GM12878 (cell line): ENCODE measurements around the gene PTPRN2. TPM values are rescaled to one million over a fixed set of nuclear protein-coding genes. Genes with fewer than 3 reads are reported as not detected.

Experiments
- ATAC-seq: fragments of 200-7000 bp; cut with Tn5 transposase; 3 replicates; pipeline ENCODE4 v1.9.1; 2020; ENCODE audit warnings: mild to moderate bottlenecking, moderate library complexity
- BruUV-seq: library from RNA; stranded (reverse); fragments of 400-500 nt; replicated peaks from 2 replicates; lab custom pipeline; 2021; lab: Mats Ljungman, UMichigan
- CTCF ChIA-PET: fragments of 300-600 bp; sonication (Branson Sonifier 250); formaldehyde crosslinking; extraction: SDS; loops from one replicate; lab custom pipeline; 2021; ENCODE audit warnings: inconsistent platforms; lab: Yijun Ruan, JAX
- POLR2A ChIA-PET: fragments of 350-600 bp; formaldehyde crosslinking; extraction: SDS; loops from one replicate; lab custom pipeline; 2021; ENCODE audit warnings: inconsistent platforms; lab: Charles Lee
- RAD21 ChIA-PET: fragments of 300-600 bp; sonication (Branson Sonifier 250); formaldehyde crosslinking; loops from one replicate; lab custom pipeline; 2023; ENCODE audit warnings: antibody characterized with exemption; ENCODE audit not compliant: unreplicated experiment; lab: Charles Lee
- SMC1A ChIA-PET: fragments of 300-600 bp; sonication (Branson Sonifier 250); formaldehyde crosslinking; loops from one replicate; lab custom pipeline; 2023; ENCODE audit not compliant: unreplicated experiment, uncharacterized antibody; lab: Charles Lee
- DNase-seq: peaks from one replicate; pipeline ENCODE4 v3.0.0-alpha.2; 2011; ENCODE audit warnings: low read depth, low spot score
- FAIRE-seq: peaks from 3 replicates; lab custom pipeline; 2011; peaks lifted over from hg19 to GRCh38; lab: Jason Lieb, UNC
- H2AFZ ChIP-seq: 2 replicates; pipeline ENCODE4 v1.6.0; 2011; ENCODE audit warnings: low read depth, low read length, control low read depth; ENCODE audit not compliant: control insufficient read depth
- H3K27ac ChIP-seq: 2 replicates; pipeline ENCODE4 v1.5.1; 2011; ENCODE audit warnings: control low read depth; ENCODE audit not compliant: control insufficient read depth, insufficient read depth
- H3K27me3 ChIP-seq, 2 experiments: replicated peaks in 1 of 2; 2 replicates each; pipeline versions ENCODE4 v1.6.0 to v1.6.1; 2011; ENCODE audit warnings: low read length in 1 of 2; ENCODE audit not compliant: control insufficient read depth in 2 of 2, insufficient read depth in 2 of 2
- H3K36me3 ChIP-seq, 2 experiments: 2 replicates each; pipeline ENCODE4 v1.5.1; 2011; ENCODE audit warnings: low read length in 1 of 2; ENCODE audit not compliant: control insufficient read depth in 2 of 2, insufficient read depth in 2 of 2
- H3K4me1 ChIP-seq: 2 replicates; pipeline ENCODE4 v1.6.1; 2011; ENCODE audit warnings: mild to moderate bottlenecking, low read length, moderate library complexity, mixed read lengths; ENCODE audit not compliant: control insufficient read depth, insufficient read depth
- H3K4me2 ChIP-seq: 2 replicates; pipeline ENCODE4 v1.6.0; 2011; ENCODE audit warnings: control low read depth; ENCODE audit not compliant: control insufficient read depth, insufficient read depth
- H3K4me3 ChIP-seq: fragments of 200-600 bp; sonication (generic); 2 replicates; pipeline ENCODE4 v1.5.1; 2016
- H3K79me2 ChIP-seq: 2 replicates; pipeline ENCODE4 v1.6.0; 2011; ENCODE audit warnings: low read length; ENCODE audit not compliant: control insufficient read depth, insufficient read depth
- H3K9ac ChIP-seq: 2 replicates; pipeline ENCODE4 v1.8.0; 2011; ENCODE audit warnings: low read length, control low read depth, mixed read lengths; ENCODE audit not compliant: control insufficient read depth, insufficient read depth
- H3K9me3 ChIP-seq: replicated peaks from 3 replicates; pipeline ENCODE4 v1.5.1; 2011; ENCODE audit warnings: mild to moderate bottlenecking, low read length; ENCODE audit not compliant: control insufficient read depth, insufficient read depth
- H4K20me1 ChIP-seq: 2 replicates; pipeline ENCODE4 v1.6.0; 2011; ENCODE audit not compliant: control insufficient read depth, insufficient read depth
- CHD1 ChIP-seq: IDR thresholded peaks from 2 replicates; pipeline ENCODE4 v1.6.1; 2012; ENCODE audit warnings: low read depth, low read length, improper control_type of control experiment
- CHD4 ChIP-seq: fragments of 200-600 bp; sonication (generic); IDR thresholded peaks from 2 replicates; pipeline ENCODE4 v1.6.1; 2016; ENCODE audit warnings: mild to moderate bottlenecking
- NR2F1 ChIP-seq: fragments of 450-650 bp; conservative IDR thresholded peaks from 2 replicates; pipeline ENCODE4 v1.6.1; 2017; ENCODE audit warnings: mild to moderate bottlenecking
- ZNF24 ChIP-seq: fragments of 450-650 bp; IDR thresholded peaks from 2 replicates; pipeline ENCODE4 v1.6.1; 2017; ENCODE audit warnings: antibody characterized with exemption, mild to moderate bottlenecking
- WGBS: methylation state at CpG from one replicate; pipeline ENCODE4 v1.1.6; 2016; ENCODE audit warnings: low lambda C conversion rate; ENCODE audit not compliant: insufficient replicate concordance, insufficient coverage; ENCODE audit errors: missing lambda C conversion rate; 5-methylcytosine and 5-hydroxymethylcytosine counted together
- in situ Hi-C: fragments of 300-500 bp; cut with MboI; formaldehyde crosslinking; loops from 9 replicates; pipeline ENCODE4 v1.14.3; 2018; ENCODE audit warnings: mixed read lengths
- intact Hi-C: fragments of 100-400 bp; cut with micrococcal nuclease; formaldehyde crosslinking; loops from one replicate; pipeline ENCODE4 v1.14.2; 2022; ENCODE audit not compliant: unreplicated experiment
- polyA plus RNA-seq, 11 experiments: library from polyadenylated mRNA; depleted of rRNA in 4 of 11; unstranded in 6 of 11; stranded (reverse) in 5 of 11; fragments of >200 nt; fragmentation: Nextera tagmentation in 4 of 11; fragmentation: Illumina TruSeq in 1 of 11; extraction: Ambion mirVana in 4 of 11; extraction: Trizol in 1 of 11; gene quantifications; 1 replicate in 1 of 11; 2 replicates in 10 of 11; pipeline versions ENCODE4 v1.2.1 to v1.2.3, GENCODE V29; 2011 to 2016; ENCODE audit warnings: inconsistent platforms in 2 of 11, missing spikeins in 2 of 11, low read depth in 1 of 11
- total RNA-seq, 4 experiments: library from RNA; depleted of rRNA in 3 of 4; stranded (reverse); fragments of >200 nt in 3 of 4; fragmentation: Illumina TruSeq in 1 of 4; extraction: Trizol in 1 of 4; gene quantifications; 2 replicates each; pipeline versions ENCODE4 v1.2.1 to v1.2.3, GENCODE V29; 2013 to 2021
- TF ChIP-seq, protein P1 (sequence below): fragments of 450-650 bp; IDR thresholded peaks from 2 replicates; pipeline ENCODE4 v1.6.1; 2018; ENCODE audit warnings: borderline replicate concordance, mild to moderate bottlenecking; ENCODE audit not compliant: partially characterized antibody

Gene PTPRN2
- total and polyA plus RNA-seq, 10 of the 15 experiments (the other 5 are each of a cell fraction or from before 2014, with no cell fraction given), result 5.4 TPM; not detected in 9

GRCh38 chr7:157977717-157978496 lies 609.7 kb downstream of the PTPRN2 start:
- intact Hi-C loops (no loop called here), in situ Hi-C loops (no loop called here)
- ATAC-seq (no peak), DNase-seq (no peak), FAIRE-seq (no peak)
- no peaks in the 10 kb centered on the region for H3K79me2 ChIP-seq
- RAD21 ChIA-PET, result no interaction called here
- no peak overlapping the region for H3K4me2 ChIP-seq
- TF ChIP-seq ZNF24 (no peak), CHD4 (no peak), NR2F1 (no peak)
- TF ChIP-seq, protein P1, sequence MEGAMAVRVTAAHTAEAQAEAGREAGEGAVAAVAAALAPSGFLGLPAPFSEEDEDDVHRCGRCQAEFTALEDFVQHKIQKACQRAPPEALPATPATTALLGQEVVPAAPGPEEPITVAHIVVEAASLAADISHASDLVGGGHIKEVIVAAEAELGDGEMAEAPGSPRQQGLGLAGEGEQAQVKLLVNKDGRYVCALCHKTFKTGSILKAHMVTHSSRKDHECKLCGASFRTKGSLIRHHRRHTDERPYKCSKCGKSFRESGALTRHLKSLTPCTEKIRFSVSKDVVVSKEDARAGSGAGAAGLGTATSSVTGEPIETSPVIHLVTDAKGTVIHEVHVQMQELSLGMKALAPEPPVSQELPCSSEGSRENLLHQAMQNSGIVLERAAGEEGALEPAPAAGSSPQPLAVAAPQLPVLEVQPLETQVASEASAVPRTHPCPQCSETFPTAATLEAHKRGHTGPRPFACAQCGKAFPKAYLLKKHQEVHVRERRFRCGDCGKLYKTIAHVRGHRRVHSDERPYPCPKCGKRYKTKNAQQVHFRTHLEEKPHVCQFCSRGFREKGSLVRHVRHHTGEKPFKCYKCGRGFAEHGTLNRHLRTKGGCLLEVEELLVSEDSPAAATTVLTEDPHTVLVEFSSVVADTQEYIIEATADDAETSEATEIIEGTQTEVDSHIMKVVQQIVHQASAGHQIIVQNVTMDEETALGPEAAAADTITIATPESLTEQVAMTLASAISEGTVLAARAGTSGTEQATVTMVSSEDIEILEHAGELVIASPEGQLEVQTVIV, result no peak
- SMC1A ChIA-PET, result no interaction called here
- 60% methylated on average over 20 of the region's 20 CpGs for WGBS
- H3K36me3 ChIP-seq, result no peaks in the 10 kb centered on the region
- H3K4me3 ChIP-seq, result no peak overlapping the region
- no peaks in the 10 kb centered on the region for H3K27me3 ChIP-seq
- no peaks in the 10 kb centered on the region for H4K20me1 ChIP-seq
- BruUV-seq, result no TSS peak
- peaks cover 1% of the 10 kb centered on the region; the same call in 1 of the 3 replicates for H3K9me3 ChIP-seq
- POLR2A ChIA-PET, result no interaction called here
- CTCF ChIA-PET, result no interaction called here
- H3K27ac ChIP-seq, result no peak overlapping the region
- no peak overlapping the region for H3K9ac ChIP-seq
- H2AFZ ChIP-seq, result no peak overlapping the region
- H3K4me1 ChIP-seq, result no peaks in the 10 kb centered on the region

- no peak for ATAC-seq
- RAD21 ChIA-PET, result no interaction called here
- no peak overlapping the region for H3K9ac ChIP-seq
- H3K4me1 ChIP-seq, result no peaks in the 10 kb centered on the region
- no peak overlapping the region for H3K4me3 ChIP-seq
- H3K79me2 ChIP-seq, result no peaks in the 10 kb centered on the region
- in situ Hi-C loops, result no loop called here
- H3K9me3 ChIP-seq, result peaks cover 1% of the 10 kb centered on the region; the same call in 1 of the 3 replicates
- CTCF ChIA-PET, result no interaction called here
- no peak for DNase-seq
- no peak overlapping the region for H2AFZ ChIP-seq
- 3% methylated on average over 5 of the region's 5 CpGs for WGBS
- FAIRE-seq, result no peak
- H3K4me2 ChIP-seq, result no peak overlapping the region
- H3K27me3 ChIP-seq, result no peaks in the 10 kb centered on the region
- H4K20me1 ChIP-seq, result no peaks in the 10 kb centered on the region
- BruUV-seq, result no TSS peak
- no peak overlapping the region for H3K27ac ChIP-seq
- TF ChIP-seq CHD1, result no peak
- SMC1A ChIA-PET, result no interaction called here
- no peaks in the 10 kb centered on the region for H3K36me3 ChIP-seq
- POLR2A ChIA-PET, result no interaction called here
- intact Hi-C loops, result no loop called here
These were observed 610.3 kb downstream of the PTPRN2 start for GRCh38 chr7:157977306-157977705.
